Measurements from ENCODE around the gene USPL1.

GRCh38 chr13:30569901-30570576 is 47.7 kb upstream of the USPL1 start:
- TF ChIP-seq EZH2 (IDR thresholded peaks at IDR 0.05; ENCODE audit: borderline replicate concordance) (no peak), CTCF (IDR thresholded peaks at IDR 0.05; ENCODE audit: poor library complexity) (no peak), EZH2phosphoT487 (IDR thresholded peaks at IDR 0.05; ENCODE audit: low read depth, severe bottlenecking, unreplicated experiment) (no peak)
